ENCODE data around the gene NCS1. TPM values are rescaled to one million over a fixed set of nuclear protein-coding genes. Genes with fewer than 3 reads are reported as not detected.

NCS1 gene
- total RNA-seq, 1 experiment from 2014 or later: 68.7 TPM

- H3K27ac ChIP-seq (ENCODE audit: low read depth, low read length): no peak overlapping the region
- no peaks in the 10 kb centered on the region for H3K9me2 ChIP-seq (ENCODE audit: insufficient read depth)
- no peaks in the 10 kb centered on the region for H3K36me3 ChIP-seq (ENCODE audit: control insufficient read depth in 1 of 2, insufficient read depth in 2 of 2, low read length in 2 of 2)
- no peak overlapping the region for H2AFZ ChIP-seq (ENCODE audit: low read depth, low read length, poor library complexity, severe bottlenecking)
- BruUV-seq (replicated peaks): no TSS peak
- H3K9me3 ChIP-seq (ENCODE audit: control insufficient read depth in 1 of 2, insufficient read depth in 1 of 2, low read depth in 1 of 2, low read length in 2 of 2): no peaks in the 10 kb centered on the region
- DNase-seq (ENCODE audit: low read depth, low spot score): no peak
- intact Hi-C loops (cut with micrococcal nuclease): no loop called here
- TF ChIP-seq ZFX (IDR thresholded peaks at IDR 0.05): no peak
- no peak for TF ChIP-seq POLR2A (IDR thresholded peaks at IDR 0.05; ENCODE audit: borderline replicate concordance, extremely low read depth, insufficient read depth, insufficient read length)
- TF ChIP-seq CBX3 (IDR thresholded peaks at IDR 0.05; ENCODE audit: low read depth): no peak
- TF ChIP-seq CEBPB (IDR thresholded peaks at IDR 0.05; ENCODE audit: low read depth): no peak
- TF ChIP-seq EGR1 (IDR thresholded peaks at IDR 0.05; ENCODE audit: low read depth): no peak
- no peak for TF ChIP-seq TCF7L2 (IDR thresholded peaks at IDR 0.05; ENCODE audit: borderline replicate concordance, extremely low read depth, insufficient read depth, insufficient read length)
- TF ChIP-seq EZH2phosphoT487 (IDR thresholded peaks at IDR 0.05; ENCODE audit: borderline replicate concordance): no peak
- no peak for TF ChIP-seq CTCF (IDR thresholded peaks at IDR 0.05 in 2 of 3, conservative IDR thresholded peaks at IDR 0.05 in 1 of 3; ENCODE audit: borderline replicate concordance in 1 of 3, insufficient read depth in 1 of 3, low read depth in 2 of 3, low read length in 2 of 3)
- no peak for TF ChIP-seq ZNF274 (IDR thresholded peaks at IDR 0.05; ENCODE audit: low read depth, low read length)
- no peak for TF ChIP-seq FOSL1 (IDR thresholded peaks at IDR 0.05; ENCODE audit: low read depth)
- no peak for TF ChIP-seq RAD21 (IDR thresholded peaks at IDR 0.05; ENCODE audit: low read depth)
- no peak for TF ChIP-seq SP1 (IDR thresholded peaks at IDR 0.05; ENCODE audit: low read depth)
- no peak for TF ChIP-seq MAX (IDR thresholded peaks at IDR 0.05)
- ChIA-PET RAD21 (ENCODE audit: low non-redundant PET in 1 of 2, low total read pairs in 2 of 2, uncharacterized antibody in 2 of 2, unreplicated experiment in 2 of 2) (interaction anchor here in 1 of 2 experiments (0.7 kb wide), 1 partner anchor 234 kb away, joined by 3 read pairs; no protein-coding TSS in a partner anchor), CTCF (no interaction called here), POLR2A (no interaction called here)
- peaks cover 4 to 9% of the 10 kb centered on the region in 2 experiments; a peak in 3 of 4 replicates for H3K4me1 ChIP-seq (ENCODE audit: control insufficient read depth in 1 of 2, insufficient read depth in 2 of 2, low read length in 2 of 2)
- no peaks in the 10 kb centered on the region for H4K20me1 ChIP-seq (ENCODE audit: insufficient read depth)
- H3K9ac ChIP-seq (ENCODE audit: low read length): no peak overlapping the region
- ATAC-seq: no peak
- no peaks in the 10 kb centered on the region for H3K79me2 ChIP-seq (ENCODE audit: insufficient read depth, low read length)
- H3K27me3 ChIP-seq (ENCODE audit: insufficient read depth, low read length): peaks cover 7% of the 10 kb centered on the region; the same call in 1 of the 2 replicates
- H3K4me2 ChIP-seq (ENCODE audit: low read length): no peak overlapping the region
- H3K4me3 ChIP-seq (replicated peaks in 1 of 2; ENCODE audit: low read depth in 1 of 2, low read length in 2 of 2): no peak overlapping the region
These were observed 94.3 kb downstream of the NCS1 start for GRCh38 chr9:130266236-130267098.
